SJSA1 (cell line): ENCODE measurements around the gene STK10. TPM values are rescaled to one million over a fixed set of nuclear protein-coding genes. Genes with fewer than 3 reads are reported as not detected.

Experiments used
- DNase-seq, 2 experiments: peaks; one replicate each; pipeline ENCODE4 v3.0.0-alpha.2; 2015 to 2020; ENCODE audit warnings: low spot score in 2 of 2, low read depth in 1 of 2
- H3K27ac ChIP-seq: fragments of 250-450 bp; sonication (Bioruptor Pico); 2 replicates; pipeline ENCODE4 v1.5.1; 2020; ENCODE audit warnings: mild to moderate bottlenecking, moderate library complexity
- H3K27me3 ChIP-seq: fragments of 250-450 bp; sonication (Bioruptor Pico); replicated peaks from 2 replicates; pipeline ENCODE4 v1.5.1; 2020; ENCODE audit warnings: mild to moderate bottlenecking, moderate library complexity
- H3K36me3 ChIP-seq: fragments of 250-450 bp; sonication (Bioruptor Pico); 2 replicates; pipeline ENCODE4 v1.5.1; 2020; ENCODE audit warnings: mild to moderate bottlenecking
- H3K4me1 ChIP-seq: fragments of 250-450 bp; sonication (Bioruptor Pico); replicated peaks from 2 replicates; pipeline ENCODE4 v1.6.1; 2021; ENCODE audit warnings: mild to moderate bottlenecking
- H3K4me3 ChIP-seq: fragments of 250-450 bp; sonication (Bioruptor Pico); 2 replicates; pipeline ENCODE4 v1.5.1; 2020; ENCODE audit warnings: mild to moderate bottlenecking
- H3K9me3 ChIP-seq: fragments of 250-450 bp; sonication (Bioruptor Pico); replicated peaks from 2 replicates; pipeline ENCODE4 v1.5.1; 2020; ENCODE audit warnings: mild to moderate bottlenecking
- total RNA-seq: library from RNA; depleted of rRNA; stranded (reverse); fragments of >200 nt; shearing (Covaris generic); gene quantifications from 2 replicates; pipeline ENCODE4 v1.2.3, GENCODE V29; 2014

Gene STK10
- total RNA-seq, 1 experiment from 2014 or later = 45.9 TPM

DNA sequence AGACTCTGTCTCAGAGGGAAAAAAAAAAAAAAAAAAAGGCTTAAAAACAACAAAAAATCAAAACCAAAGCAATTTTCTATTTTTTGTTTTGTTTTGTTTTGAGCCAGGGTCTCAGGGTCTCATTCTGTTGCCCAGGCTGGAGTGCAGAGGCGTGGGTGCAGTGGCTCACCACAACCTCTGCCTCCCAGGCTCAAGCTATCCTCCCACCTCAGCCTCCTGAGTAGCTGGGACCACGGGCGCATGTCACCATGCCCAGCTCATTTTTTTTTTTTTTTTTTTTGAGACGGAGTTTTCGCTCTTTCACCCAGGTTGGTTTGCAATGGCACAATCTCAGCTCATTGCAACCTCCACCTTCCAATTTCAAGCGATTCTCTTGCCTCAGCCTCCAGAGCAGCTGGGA, 5.7 kb downstream of the STK10 start:
- peaks cover 42% of the 10 kb centered on the region for H3K4me1 ChIP-seq
- H3K9me3 ChIP-seq = no peaks in the 10 kb centered on the region
- DNase-seq = no peak
- H3K4me3 ChIP-seq = no peak overlapping the region
- H3K36me3 ChIP-seq = peaks cover 52% of the 10 kb centered on the region
- no peaks in the 10 kb centered on the region for H3K27me3 ChIP-seq
- H3K27ac ChIP-seq = no peak overlapping the region

DNA sequence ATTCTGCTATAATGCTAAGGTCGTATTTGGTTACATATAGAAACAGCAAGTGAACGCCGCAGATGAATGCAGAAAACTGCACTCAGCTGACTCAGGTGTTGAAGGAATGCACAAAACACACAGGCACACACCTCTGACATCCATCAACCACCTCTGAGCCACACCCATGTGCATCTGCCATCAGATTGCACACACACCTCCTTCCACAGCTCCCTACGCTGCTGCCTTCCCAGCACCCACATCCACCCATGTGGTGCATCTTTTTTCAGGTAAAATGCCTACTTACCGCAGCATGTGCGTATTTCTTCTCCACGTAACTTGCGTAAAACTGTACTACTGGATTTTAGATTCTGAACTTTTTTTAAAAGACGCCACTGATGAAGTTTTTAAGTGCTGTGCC, 7.1 kb downstream of the STK10 start:
- Histone ChIP-seq H3K9me3 (no peaks in the 10 kb centered on the region), H3K4me3 (no peak overlapping the region), H3K27me3 (no peaks in the 10 kb centered on the region), H3K36me3 (peaks cover 44% of the 10 kb centered on the region), H3K27ac (no peak overlapping the region), H3K4me1 (peaks cover 32% of the 10 kb centered on the region)
- no peak for DNase-seq

DNA sequence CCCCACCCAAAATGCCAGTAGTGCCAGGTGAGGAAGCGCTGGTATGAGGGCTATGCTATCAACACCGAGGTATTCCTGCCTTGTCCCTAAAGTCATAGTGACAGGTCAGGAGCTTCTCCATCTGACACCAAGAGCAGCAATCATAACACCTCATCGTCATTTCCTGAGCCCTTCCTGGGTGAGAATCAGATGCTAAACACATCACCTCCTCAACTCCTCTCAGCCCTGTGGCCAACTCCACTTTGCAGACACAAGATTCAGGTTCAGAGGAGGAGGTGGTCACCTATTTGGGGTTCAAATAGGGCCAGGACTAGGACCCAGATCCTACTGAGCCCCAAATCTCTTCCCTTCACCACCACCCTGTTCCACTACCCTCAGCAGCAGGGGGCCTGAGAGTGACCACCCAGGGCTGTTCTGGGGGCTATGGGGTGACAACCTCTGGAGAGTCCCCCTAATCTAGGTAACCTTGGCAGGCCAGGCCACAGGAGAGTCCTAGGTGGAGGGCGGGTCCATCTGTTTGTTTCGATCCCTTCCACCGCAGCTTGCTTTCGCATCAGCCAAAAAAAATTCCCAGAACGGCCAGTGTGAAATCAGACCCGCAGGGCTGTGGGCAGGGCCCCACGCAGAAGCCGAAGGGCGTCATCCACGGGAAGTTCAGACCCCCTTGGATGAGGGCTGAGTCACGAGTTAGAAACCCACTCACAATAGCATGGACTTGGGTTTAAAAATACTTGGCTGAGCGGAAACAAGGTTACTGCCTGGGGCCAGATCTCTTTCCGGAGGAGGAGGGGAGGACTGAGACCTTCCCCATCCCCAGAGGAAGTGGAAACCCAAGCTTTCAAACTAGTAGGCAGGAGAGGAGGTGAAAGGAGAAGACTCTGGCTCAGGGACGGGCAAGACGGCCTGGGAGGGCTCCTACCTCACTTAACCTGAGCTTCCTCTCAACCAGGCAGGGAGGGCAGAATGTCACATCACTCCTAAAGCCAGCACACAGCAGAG, 8.7 kb downstream of the STK10 start:
- peaks cover 41% of the 10 kb centered on the region for H3K4me1 ChIP-seq
- peaks cover 32% of the 10 kb centered on the region for H3K36me3 ChIP-seq
- H3K9me3 ChIP-seq = no peaks in the 10 kb centered on the region
- H3K4me3 ChIP-seq = 0 out of 2 replicates have a peak overlapping the region, but pooled peaks have one; percentile 2
- peak; percentile 82 to 87 for DNase-seq
- H3K27me3 ChIP-seq = no peaks in the 10 kb centered on the region
- peak overlapping the region; percentile 65 for H3K27ac ChIP-seq

DNA sequence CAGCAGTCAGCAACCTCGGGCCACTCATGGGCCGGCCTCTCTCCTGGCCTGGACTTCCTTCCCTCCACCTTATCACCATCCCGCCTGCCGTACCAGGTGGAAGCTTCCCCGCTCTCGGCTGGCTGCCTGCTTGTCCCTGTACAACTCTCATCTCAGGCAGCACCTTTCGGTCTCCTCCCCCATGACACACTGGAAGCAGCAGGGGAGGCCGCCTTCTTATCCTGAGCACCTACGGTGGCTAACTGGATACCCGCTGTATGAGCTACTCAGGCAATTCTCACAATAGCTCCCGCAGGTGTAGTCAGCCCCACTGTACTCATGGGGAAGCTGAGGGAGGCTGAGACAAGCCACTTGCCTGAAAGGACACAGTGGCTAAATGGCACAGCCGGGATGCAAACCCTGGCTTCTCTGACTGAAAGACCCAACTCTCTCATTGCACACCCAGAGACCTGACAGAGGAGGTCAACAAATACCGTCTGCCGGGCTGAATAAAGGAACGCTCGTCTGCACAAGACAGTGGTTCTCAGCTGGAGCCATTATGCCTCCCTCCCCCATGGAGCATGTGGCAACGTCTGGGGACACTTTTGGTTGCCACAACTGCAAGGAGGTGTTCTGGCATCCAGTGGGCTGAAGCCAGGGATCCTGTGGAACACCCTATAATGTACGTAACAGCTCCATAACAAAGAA, 9.6 kb downstream of the STK10 start:
- no peaks in the 10 kb centered on the region for H3K27me3 ChIP-seq
- no peak overlapping the region for H3K4me3 ChIP-seq
- peaks cover 27% of the 10 kb centered on the region for H3K36me3 ChIP-seq
- no peak overlapping the region for H3K27ac ChIP-seq
- H3K9me3 ChIP-seq = no peaks in the 10 kb centered on the region
- peaks cover 50% of the 10 kb centered on the region for H3K4me1 ChIP-seq
- no peak for DNase-seq

DNA sequence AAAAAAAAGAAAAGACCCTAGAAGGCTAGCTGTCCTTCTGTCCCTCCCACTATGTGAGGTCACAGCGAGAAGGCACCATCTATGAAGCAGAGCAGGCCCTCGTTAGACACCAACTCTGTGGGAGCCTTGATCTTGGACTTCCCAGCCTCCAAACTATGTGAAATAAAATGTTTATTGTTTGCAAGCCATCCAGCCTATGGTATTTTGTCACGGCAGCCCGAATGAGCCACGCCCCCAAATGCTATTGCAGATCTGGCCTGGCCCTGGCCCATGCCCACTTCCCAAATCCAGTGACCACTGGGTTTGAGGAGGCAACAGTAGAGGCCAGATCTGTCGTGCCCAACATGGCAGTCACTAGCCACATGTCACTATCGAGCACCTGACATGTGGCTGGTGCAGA, 10.8 kb downstream of the STK10 start:
- Histone ChIP-seq H3K4me3 (no peak overlapping the region), H3K4me1 (peaks cover 62% of the 10 kb centered on the region), H3K9me3 (no peaks in the 10 kb centered on the region), H3K27ac (no peak overlapping the region), H3K27me3 (no peaks in the 10 kb centered on the region), H3K36me3 (peaks cover 29% of the 10 kb centered on the region)
- DNase-seq = no peak

DNA sequence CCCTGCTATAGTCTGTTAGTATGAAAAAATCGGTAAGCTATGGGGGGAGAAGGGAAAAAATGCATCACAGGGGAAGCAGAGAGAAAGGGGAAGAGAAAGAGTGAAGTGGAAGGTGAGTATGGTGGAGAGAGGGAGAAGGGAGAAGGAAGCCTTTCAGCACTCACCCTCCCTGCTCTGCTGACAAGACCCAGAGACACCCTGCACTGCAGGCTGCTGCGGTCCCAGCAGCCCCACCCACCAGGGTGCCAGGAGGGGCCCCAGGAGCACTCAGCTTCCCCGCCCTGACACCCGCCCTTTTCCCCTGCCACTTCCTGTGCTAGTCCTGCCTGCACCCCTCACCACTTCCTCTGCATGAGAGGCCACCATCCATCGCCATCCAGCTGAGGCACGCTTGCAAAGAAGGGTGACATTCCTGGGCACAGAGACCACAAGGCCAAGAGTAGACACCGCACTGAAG, 12.7 kb downstream of the STK10 start:
- Histone ChIP-seq H3K36me3 (peaks cover 26% of the 10 kb centered on the region), H3K4me1 (peaks cover 57% of the 10 kb centered on the region), H3K27me3 (no peaks in the 10 kb centered on the region), H3K27ac (no peak overlapping the region), H3K9me3 (no peaks in the 10 kb centered on the region), H3K4me3 (no peak overlapping the region)
- no peak for DNase-seq

DNA sequence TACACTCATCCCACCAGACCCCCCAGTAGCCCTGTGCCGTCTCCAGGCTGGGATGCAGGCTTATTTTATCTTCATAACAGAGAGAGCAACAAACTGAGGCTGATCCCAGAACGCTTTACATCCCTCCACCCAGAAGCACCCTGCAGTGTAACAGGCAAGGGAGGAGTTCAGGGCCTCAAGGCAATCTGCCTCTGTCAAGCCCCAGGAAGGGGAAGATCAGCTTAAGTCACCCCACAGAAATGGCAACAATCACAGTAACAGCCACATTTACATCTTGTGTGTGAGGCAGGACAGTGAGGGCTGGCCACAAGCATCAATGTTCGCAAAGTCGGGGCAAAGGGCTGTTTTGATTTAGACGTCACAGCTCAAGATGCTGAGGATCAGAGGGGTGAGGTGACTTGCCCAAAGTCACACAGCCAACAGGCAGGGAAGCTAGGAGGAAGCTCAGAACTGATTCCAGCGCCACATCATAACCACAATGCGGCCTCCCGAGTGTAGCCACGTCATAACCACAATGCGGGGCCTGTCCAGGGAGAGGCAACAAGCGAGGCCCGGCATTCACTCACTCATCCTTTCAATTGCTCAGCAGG, 14.4 kb downstream of the STK10 start:
- peak; percentile 85 to 94 for DNase-seq
- Histone ChIP-seq H3K27me3 (no peaks in the 10 kb centered on the region), H3K4me3 (no peak overlapping the region), H3K9me3 (no peaks in the 10 kb centered on the region), H3K4me1 (peaks cover 41% of the 10 kb centered on the region), H3K27ac (peak overlapping the region; percentile 11), H3K36me3 (peaks cover 29% of the 10 kb centered on the region)

DNA sequence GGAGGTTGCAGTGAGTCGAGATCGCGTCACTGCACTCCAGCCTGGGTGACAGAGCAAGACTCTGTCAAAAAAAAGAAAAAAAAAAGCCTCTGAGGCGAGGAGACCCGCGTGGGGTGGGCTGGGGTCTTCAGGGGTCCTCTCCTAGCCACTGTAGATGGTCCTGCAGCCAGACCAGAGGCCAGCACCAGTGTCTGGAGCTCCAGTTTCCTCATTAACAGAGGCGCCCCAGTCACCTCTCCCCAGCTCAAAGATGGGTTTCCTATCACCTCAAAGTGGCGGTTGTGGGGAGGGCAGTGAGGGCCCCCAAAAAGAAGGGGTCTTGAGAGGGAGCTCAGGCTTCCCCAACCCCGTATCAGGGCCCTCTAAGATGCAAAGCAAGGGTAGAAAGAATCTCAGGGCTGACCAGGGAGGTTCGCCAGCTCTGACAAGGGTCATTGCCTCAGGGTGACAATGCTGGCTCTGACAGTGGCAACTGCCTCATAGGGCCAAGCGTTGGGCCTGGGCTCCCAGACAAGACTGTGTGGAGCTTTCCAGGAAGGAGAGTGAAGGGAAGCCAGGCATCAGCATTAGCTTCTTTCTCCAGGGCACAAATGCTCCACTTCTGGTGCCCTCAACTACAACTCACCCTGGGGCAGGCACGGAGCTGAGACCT, 15.0 kb downstream of the STK10 start:
- H3K27me3 ChIP-seq = no peaks in the 10 kb centered on the region
- H3K27ac ChIP-seq = peak overlapping the region; percentile 11
- H3K4me1 ChIP-seq = peaks cover 40% of the 10 kb centered on the region
- H3K36me3 ChIP-seq = peaks cover 33% of the 10 kb centered on the region
- no peak overlapping the region for H3K4me3 ChIP-seq
- no peaks in the 10 kb centered on the region for H3K9me3 ChIP-seq
- DNase-seq = peak in 1 of 2 experiments; percentile 34

DNA sequence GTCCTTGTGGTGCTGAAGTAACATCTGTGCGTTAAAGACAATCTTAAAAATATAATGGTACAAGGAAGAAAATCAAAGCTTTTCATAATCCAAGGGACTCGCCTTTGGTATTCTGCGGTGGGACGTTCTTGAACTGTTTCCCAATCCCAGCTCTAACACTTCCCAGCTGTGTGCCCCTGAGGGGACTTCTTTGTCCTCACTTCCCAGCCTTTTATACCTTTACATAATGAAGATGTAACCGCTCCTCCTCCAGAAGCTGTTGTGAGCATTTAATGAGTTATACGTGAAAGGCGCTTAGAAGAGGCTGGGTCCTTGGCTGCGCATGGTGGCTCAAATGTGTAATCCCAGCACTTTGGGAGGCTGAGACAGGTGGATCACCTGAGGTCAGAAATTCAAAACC, 16.9 kb downstream of the STK10 start:
- H3K4me3 ChIP-seq = no peak overlapping the region
- H3K27ac ChIP-seq = no peak overlapping the region
- H3K36me3 ChIP-seq = peaks cover 38% of the 10 kb centered on the region
- H3K9me3 ChIP-seq = no peaks in the 10 kb centered on the region
- peaks cover 40% of the 10 kb centered on the region for H3K4me1 ChIP-seq
- no peak for DNase-seq
- H3K27me3 ChIP-seq = no peaks in the 10 kb centered on the region

DNA sequence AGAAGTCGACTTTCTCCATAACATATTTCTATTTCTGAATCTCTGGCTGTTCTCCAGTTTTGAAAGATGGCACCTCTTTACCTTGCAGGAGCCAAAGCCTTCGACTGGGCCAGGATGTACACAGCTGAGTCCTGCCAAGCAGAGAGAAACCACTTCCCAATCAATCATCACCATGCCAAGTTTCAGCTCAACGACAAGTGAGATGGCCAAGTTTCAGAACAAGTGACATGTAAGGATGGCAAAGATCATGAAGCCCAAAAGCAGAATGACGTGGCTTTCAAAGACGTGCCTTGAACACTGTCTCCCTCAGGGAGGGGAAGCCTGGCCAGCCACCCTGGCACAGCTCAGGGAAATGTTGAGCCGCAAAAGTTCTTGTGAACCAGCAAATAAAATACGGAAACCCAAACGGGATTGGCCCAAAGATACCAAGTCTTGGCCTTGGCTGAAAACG, 17.7 kb downstream of the STK10 start:
- no peak for DNase-seq
- H3K9me3 ChIP-seq = no peaks in the 10 kb centered on the region
- no peaks in the 10 kb centered on the region for H3K27me3 ChIP-seq
- H3K4me1 ChIP-seq = peaks cover 33% of the 10 kb centered on the region
- peaks cover 42% of the 10 kb centered on the region for H3K36me3 ChIP-seq
- H3K4me3 ChIP-seq = no peak overlapping the region
- H3K27ac ChIP-seq = no peak overlapping the region

DNA sequence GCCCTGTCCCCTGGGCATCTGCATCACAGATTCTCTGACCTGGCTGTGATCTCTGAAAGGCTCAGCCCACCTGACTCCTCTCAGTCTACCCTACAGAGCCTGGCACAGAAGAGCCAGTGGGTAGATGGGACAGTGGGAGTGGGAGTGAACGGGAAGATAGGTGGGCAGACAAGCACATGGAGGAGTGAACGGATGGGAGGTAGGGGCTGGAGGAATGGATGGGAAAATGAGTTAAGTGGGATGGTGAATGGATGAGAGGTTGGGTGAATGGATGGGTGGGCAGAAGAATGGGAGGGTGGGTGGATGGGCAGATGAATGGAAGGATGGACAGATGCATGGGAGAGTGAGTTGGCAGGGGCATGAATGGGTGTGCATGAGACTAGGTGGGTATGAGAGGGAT, 18.8 kb downstream of the STK10 start:
- H3K9me3 ChIP-seq = no peaks in the 10 kb centered on the region

DNA sequence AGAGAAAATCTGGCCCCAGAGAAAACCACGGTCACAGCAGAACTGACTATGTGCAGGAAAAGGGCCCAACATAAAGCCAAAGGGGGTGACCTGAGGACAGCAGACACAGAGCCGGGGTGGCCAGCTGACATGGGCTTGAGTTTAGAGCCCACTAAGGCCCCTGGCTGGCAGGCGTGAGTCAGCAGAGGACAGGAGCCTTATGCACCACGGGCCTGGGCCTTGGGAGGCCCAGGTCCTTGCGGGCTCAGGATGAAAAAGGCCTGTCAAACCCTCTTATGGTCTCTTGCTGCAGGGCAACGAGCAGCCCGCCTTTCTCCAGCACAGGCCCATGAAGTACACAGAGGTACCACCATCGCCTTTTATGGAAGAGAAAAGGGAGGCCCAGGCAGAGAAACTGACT, 19.7 kb downstream of the STK10 start:
- no peaks in the 10 kb centered on the region for H3K27me3 ChIP-seq
- peaks cover 13% of the 10 kb centered on the region for H3K4me1 ChIP-seq
- H3K9me3 ChIP-seq = no peaks in the 10 kb centered on the region
- H3K4me3 ChIP-seq = no peak overlapping the region
- no peak for DNase-seq
- peaks cover 44% of the 10 kb centered on the region for H3K36me3 ChIP-seq
- no peak overlapping the region for H3K27ac ChIP-seq

More for the DNA sequence above, 18.8 kb downstream of the STK10 start:
- Histone ChIP-seq H3K4me1 (peaks cover 22% of the 10 kb centered on the region), H3K36me3 (peaks cover 48% of the 10 kb centered on the region), H3K27ac (no peak overlapping the region), H3K4me3 (no peak overlapping the region), H3K27me3 (no peaks in the 10 kb centered on the region)
- no peak for DNase-seq

DNA sequence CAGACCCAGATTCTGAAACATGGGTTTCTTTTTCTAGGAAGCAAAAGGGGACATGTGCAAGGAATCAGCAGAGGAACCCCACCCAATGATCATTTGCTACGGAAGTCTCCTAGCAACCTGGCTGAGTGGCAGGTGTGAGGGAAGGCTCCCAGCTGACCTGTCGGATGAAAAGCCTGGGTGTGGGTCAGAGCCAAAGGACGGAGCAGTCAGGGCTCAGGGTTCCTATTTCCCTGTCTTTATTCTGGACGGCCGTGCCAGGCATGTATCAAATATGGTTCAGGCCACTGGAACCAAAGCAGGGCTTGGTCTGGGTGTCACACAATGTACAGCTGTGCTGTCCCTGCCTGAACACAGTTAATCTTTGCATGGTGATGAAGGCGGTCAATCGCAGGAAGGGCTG, 20.1 kb downstream of the STK10 start:
- DNase-seq = no peak
- H3K27ac ChIP-seq = no peak overlapping the region
- no peaks in the 10 kb centered on the region for H3K27me3 ChIP-seq
- no peak overlapping the region for H3K4me3 ChIP-seq
- H3K36me3 ChIP-seq = peaks cover 41% of the 10 kb centered on the region
- no peaks in the 10 kb centered on the region for H3K9me3 ChIP-seq
- H3K4me1 ChIP-seq = peaks cover 9% of the 10 kb centered on the region
